B cell (primary cell): ENCODE measurements around the gene SCRN2.

Source experiments
- CTCF ChIP-seq: fragments of 200-600 bp; IDR thresholded peaks from one replicate; pipeline ENCODE4 v1.8.0; 2022; ENCODE audit warnings: antibody characterized with exemption, mild to moderate bottlenecking
- EZH2 ChIP-seq: IDR thresholded peaks from 2 replicates; pipeline ENCODE4 v1.6.1; 2012; ENCODE audit warnings: borderline replicate concordance, low read depth, mild to moderate bottlenecking, moderate library complexity, low read length; ENCODE audit not compliant: insufficient read depth, poor library complexity, severe bottlenecking

- no peak for TF ChIP-seq CTCF
- no peak for TF ChIP-seq EZH2
These were observed 47.2 kb upstream of the SCRN2 start for GRCh38 chr17:47888293-47888692.
